G401.6 (cell line): ENCODE measurements around the gene KDR.

ENCODE experiments used
- FAIRE-seq: peaks from 2 replicates; lab custom pipeline; 2012; peaks lifted over from hg19 to GRCh38; lab: Jason Lieb, UNC

Gene KDR

GRCh38 chr4:55077577-55077976 lies 47.8 kb downstream of the KDR start:
- no peak for FAIRE-seq

GRCh38 chr4:55075823-55076716 lies 49.3 kb downstream of the KDR start:
- no peak for FAIRE-seq

- no peak for FAIRE-seq
These were observed 50.0 kb downstream of the KDR start for GRCh38 chr4:55075376-55075775.

- no peak for FAIRE-seq
These were observed 51.0 kb downstream of the KDR start for GRCh38 chr4:55074386-55074785.

GRCh38 chr4:55071951-55072350 lies 53.4 kb downstream of the KDR start:
- FAIRE-seq: no peak

GRCh38 chr4:55069248-55069647 lies 56.1 kb downstream of the KDR start:
- no peak for FAIRE-seq

- no peak for FAIRE-seq
These were observed 56.9 kb downstream of the KDR start for GRCh38 chr4:55068522-55068921.

GRCh38 chr4:55066018-55066417 lies 59.4 kb downstream of the KDR start:
- no peak for FAIRE-seq

- no peak for FAIRE-seq
These were observed 69.9 kb downstream of the KDR start for GRCh38 chr4:55055529-55055928.

GRCh38 chr4:55051532-55051931 lies 73.9 kb downstream of the KDR start:
- no peak for FAIRE-seq

- FAIRE-seq: no peak
These were observed 74.9 kb downstream of the KDR start for GRCh38 chr4:55050418-55050950.

- FAIRE-seq: no peak
These were observed 87.1 kb downstream of the KDR start for GRCh38 chr4:55038176-55038890.

- FAIRE-seq: peak; percentile 94
These were observed 87.7 kb downstream of the KDR start for GRCh38 chr4:55037728-55038127.

- no peak for FAIRE-seq
These were observed 89.0 kb downstream of the KDR start for GRCh38 chr4:55036405-55036804.

- no peak for FAIRE-seq
These were observed 89.5 kb downstream of the KDR start for GRCh38 chr4:55035892-55036291.

GRCh38 chr4:55033296-55033695 lies 92.1 kb downstream of the KDR start:
- FAIRE-seq: no peak

- no peak for FAIRE-seq
These were observed 92.6 kb downstream of the KDR start for GRCh38 chr4:55032788-55033187.

GRCh38 chr4:55032179-55032578 lies 93.2 kb downstream of the KDR start:
- no peak for FAIRE-seq

GRCh38 chr4:55031158-55031557 lies 94.2 kb downstream of the KDR start:
- FAIRE-seq: no peak

- FAIRE-seq: no peak
These were observed 94.8 kb downstream of the KDR start for GRCh38 chr4:55030589-55030988.

- FAIRE-seq: no peak
These were observed 95.4 kb downstream of the KDR start for GRCh38 chr4:55029821-55030503.

GRCh38 chr4:55029321-55029720 lies 96.1 kb downstream of the KDR start:
- FAIRE-seq: no peak
